Right lobe of liver (tissue), 6 donors: ENCODE results near the gene XPR1. TPM values are rescaled to one million over a fixed set of nuclear protein-coding genes. Genes with fewer than 3 reads are reported as not detected.

Source experiments
- ATAC-seq, 4 donors: fragments of 200-7000 bp; cut with Tn5 transposase; one replicate each; pipeline ENCODE4 v1.9.1; 2020; ENCODE audit warnings: mild to moderate bottlenecking in 4 of 4, moderate library complexity in 4 of 4
- DNase-seq, 3 donors: peaks; one replicate each; pipeline ENCODE4 v3.0.0-alpha.2; 2020
- H3K27ac ChIP-seq, 3 donors: fragments of 200-600 bp; one replicate each; pipeline ENCODE4 v1.8.0; 2022
- H3K27me3 ChIP-seq, 2 donors: fragments of 200-600 bp; one replicate each; pipeline ENCODE4 v1.8.0; 2022
- H3K36me3 ChIP-seq, 4 donors: fragments of 200-600 bp; sonication (generic) in 1 of 4; one replicate each; pipeline versions ENCODE4 v1.5.1 to v1.8.0; 2017 to 2022; ENCODE audit warnings: control low read depth in 1 of 4
- H3K4me1 ChIP-seq, 4 donors: fragments of 200-600 bp; sonication (generic) in 1 of 4; one replicate each; pipeline versions ENCODE4 v1.5.1 to v1.8.0; 2017 to 2022; ENCODE audit warnings: control low read depth in 1 of 4
- H3K4me3 ChIP-seq, 3 donors: fragments of 200-600 bp; one replicate each; pipeline ENCODE4 v1.8.0; 2022
- H3K9me3 ChIP-seq, 4 donors: fragments of 200-600 bp; sonication (generic) in 1 of 4; one replicate each; pipeline versions ENCODE4 v1.5.1 to v1.8.0; 2017 to 2022; ENCODE audit warnings: control low read depth in 1 of 4
- POLR2A ChIP-seq: fragments of 450-650 bp; IDR thresholded peaks from one replicate; pipeline ENCODE4 v1.6.1; 2017; ENCODE audit warnings: antibody characterized with exemption, mild to moderate bottlenecking
- WGBS: methylation state at CpG from one replicate; pipeline ENCODE4 v1.1.6; 2018; ENCODE audit warnings: low coverage, low lambda C conversion rate; ENCODE audit not compliant: insufficient coverage; ENCODE audit errors: missing lambda C conversion rate; 5-methylcytosine and 5-hydroxymethylcytosine counted together
- intact Hi-C, 2 donors: fragments of 100-400 bp; cut with DNase I; formaldehyde crosslinking; loops; one replicate each; pipeline versions ENCODE4 v1.11.2 to v1.14.1; 2022
- total RNA-seq, 6 experiments: library from RNA; depleted of rRNA in 2 of 6; stranded (reverse); fragments of >200 nt in 2 of 6; fragmentation: NEBNext Ultra II Directional in 3 of 6; extraction: Animal tissue kit (Norgen Biotek cat#: 25700) in 3 of 6; gene quantifications; one replicate each; pipeline versions ENCODE4 v1.1.0 to v1.2.4, GENCODE V29; 2016 to 2023
- TF ChIP-seq, protein P1 (sequence below), 4 donors: fragments of 200-600 bp in 3 of 4; fragments of 450-650 bp in 1 of 4; IDR thresholded peaks; one replicate each; pipeline versions ENCODE4 v1.5.1 to v1.8.0; 2016 to 2022; ENCODE audit warnings: antibody characterized with exemption in 4 of 4, mild to moderate bottlenecking in 2 of 4
- donor health status: DM: no; HTN: yes; CAD: no.
- donor health status: DM: no; HTN: no; CAD: no.
- donor health status: DM: no; HTN: no; CAD: no.
- donor health status: DM: no; HTN: yes; CAD: no.
- donor health status: DM: no; HTN: yes; CAD: no.

Gene XPR1
- total RNA-seq, 6 experiments from 2014 or later = 5.9 to 10.0 (median 9.0) TPM

DNA sequence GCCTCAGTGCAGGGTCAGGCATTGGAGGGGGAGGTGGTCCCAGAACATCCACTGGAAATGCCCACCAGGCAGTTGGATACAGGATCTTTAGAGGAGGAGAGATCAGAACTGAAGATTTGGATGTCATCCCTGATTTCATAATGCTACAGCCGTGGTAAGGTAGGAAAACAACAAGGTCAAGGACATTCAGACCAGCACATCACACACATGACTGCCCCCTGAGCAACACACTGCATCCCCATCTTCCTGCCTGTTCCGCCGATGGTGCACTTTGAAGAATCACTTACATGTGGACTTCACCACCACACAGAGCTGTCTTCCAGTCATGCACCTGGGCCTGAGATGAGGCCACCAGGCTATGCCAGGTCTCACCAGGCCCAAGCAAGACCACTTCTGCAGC is 297.6 kb downstream of the XPR1 start:
- no peak overlapping the region for H3K27ac ChIP-seq
- H3K36me3 ChIP-seq = no peaks in the 10 kb centered on the region
- TF ChIP-seq, protein P1, sequence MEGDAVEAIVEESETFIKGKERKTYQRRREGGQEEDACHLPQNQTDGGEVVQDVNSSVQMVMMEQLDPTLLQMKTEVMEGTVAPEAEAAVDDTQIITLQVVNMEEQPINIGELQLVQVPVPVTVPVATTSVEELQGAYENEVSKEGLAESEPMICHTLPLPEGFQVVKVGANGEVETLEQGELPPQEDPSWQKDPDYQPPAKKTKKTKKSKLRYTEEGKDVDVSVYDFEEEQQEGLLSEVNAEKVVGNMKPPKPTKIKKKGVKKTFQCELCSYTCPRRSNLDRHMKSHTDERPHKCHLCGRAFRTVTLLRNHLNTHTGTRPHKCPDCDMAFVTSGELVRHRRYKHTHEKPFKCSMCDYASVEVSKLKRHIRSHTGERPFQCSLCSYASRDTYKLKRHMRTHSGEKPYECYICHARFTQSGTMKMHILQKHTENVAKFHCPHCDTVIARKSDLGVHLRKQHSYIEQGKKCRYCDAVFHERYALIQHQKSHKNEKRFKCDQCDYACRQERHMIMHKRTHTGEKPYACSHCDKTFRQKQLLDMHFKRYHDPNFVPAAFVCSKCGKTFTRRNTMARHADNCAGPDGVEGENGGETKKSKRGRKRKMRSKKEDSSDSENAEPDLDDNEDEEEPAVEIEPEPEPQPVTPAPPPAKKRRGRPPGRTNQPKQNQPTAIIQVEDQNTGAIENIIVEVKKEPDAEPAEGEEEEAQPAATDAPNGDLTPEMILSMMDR (IDR thresholded peaks at IDR 0.05) = no peak
- TF ChIP-seq POLR2A = no peak
- ATAC-seq (no peak), DNase-seq (no peak)
- no CpG with 5 or more reads among the region's 3 CpGs for WGBS
- no peaks in the 10 kb centered on the region for H3K27me3 ChIP-seq
- H3K9me3 ChIP-seq = no peaks in the 10 kb centered on the region
- H3K4me3 ChIP-seq = no peak overlapping the region
- intact Hi-C loops = no loop called here
- H3K4me1 ChIP-seq = no peaks in the 10 kb centered on the region

DNA sequence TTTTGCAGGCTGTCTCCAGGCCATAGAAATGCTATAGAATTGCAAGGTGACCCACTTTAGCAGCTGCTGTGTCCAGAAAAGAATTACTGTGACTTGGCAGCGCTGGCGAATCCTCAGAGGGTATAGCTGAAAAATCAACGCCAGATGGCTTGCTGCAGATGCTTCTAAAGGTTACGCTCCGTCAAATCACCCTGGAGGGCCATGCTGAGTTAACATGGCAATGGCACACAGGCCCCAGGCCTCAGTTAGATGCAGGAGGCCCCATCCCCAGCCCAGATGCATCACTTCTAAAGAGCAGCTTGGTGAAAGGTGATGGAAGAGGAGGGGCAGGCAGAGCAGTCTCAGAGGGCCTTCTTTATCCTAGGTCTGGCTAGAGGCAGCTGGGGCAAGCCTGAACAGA is 298.9 kb downstream of the XPR1 start:
- WGBS = 84% methylated on average over 3 of the region's 5 CpGs

GRCh38 chr1:180931529-180931928 is 299.7 kb downstream of the XPR1 start:
- Histone ChIP-seq H3K9me3 (no peaks in the 10 kb centered on the region), H3K27ac (no peak overlapping the region), H3K36me3 (no peaks in the 10 kb centered on the region), H3K4me1 (no peaks in the 10 kb centered on the region), H3K4me3 (no peak overlapping the region), H3K27me3 (no peaks in the 10 kb centered on the region)
- 56% methylated on average over 2 of the region's 4 CpGs for WGBS
- ATAC-seq (no peak), DNase-seq (no peak)
- intact Hi-C loops = no loop called here
- TF ChIP-seq POLR2A = no peak
- TF ChIP-seq, protein P1 (IDR thresholded peaks at IDR 0.05) = no peak

More for the DNA sequence above, 298.9 kb downstream of the XPR1 start:
- Histone ChIP-seq H3K27ac (no peak overlapping the region), H3K36me3 (no peaks in the 10 kb centered on the region), H3K9me3 (no peaks in the 10 kb centered on the region), H3K4me1 (no peaks in the 10 kb centered on the region), H3K4me3 (no peak overlapping the region), H3K27me3 (no peaks in the 10 kb centered on the region)
- no peak for ATAC-seq
- intact Hi-C loops = no loop called here
- DNase-seq = no peak
- TF ChIP-seq, protein P1 (IDR thresholded peaks at IDR 0.05) = no peak
- TF ChIP-seq POLR2A = no peak

DNA sequence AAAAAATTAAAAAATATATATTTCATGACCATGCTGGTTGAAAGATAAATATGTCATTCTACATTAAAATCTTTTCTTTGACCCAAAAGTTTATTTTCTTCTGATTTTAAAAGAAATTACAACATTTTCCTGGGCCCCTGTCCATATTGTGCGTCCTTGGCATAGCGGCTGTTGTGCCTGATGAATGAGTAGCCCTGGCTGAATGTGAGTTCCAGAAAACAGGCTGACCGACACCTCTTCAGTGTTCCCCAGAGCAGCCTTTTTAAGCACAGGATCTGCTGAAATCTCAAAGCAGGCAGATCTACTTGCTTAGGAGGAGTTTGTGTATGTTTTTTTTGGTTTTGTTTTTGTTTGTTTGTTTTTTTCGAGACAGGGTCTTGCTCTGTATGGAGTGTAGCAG is 300.6 kb downstream of the XPR1 start:
- WGBS = 76% methylated on average over 3 of the region's 4 CpGs
- DNase-seq = no peak
- H3K9me3 ChIP-seq = no peaks in the 10 kb centered on the region
- ATAC-seq = no peak
- H3K4me3 ChIP-seq = no peak overlapping the region
- intact Hi-C loops = no loop called here
- no peaks in the 10 kb centered on the region for H3K4me1 ChIP-seq
- H3K27me3 ChIP-seq = no peaks in the 10 kb centered on the region
- no peaks in the 10 kb centered on the region for H3K36me3 ChIP-seq
- TF ChIP-seq POLR2A = no peak
- TF ChIP-seq, protein P1 (IDR thresholded peaks at IDR 0.05) = no peak
- no peak overlapping the region for H3K27ac ChIP-seq

GRCh38 chr1:180933141-180933540 is 301.3 kb downstream of the XPR1 start:
- ATAC-seq (no peak), DNase-seq (no peak)
- no peaks in the 10 kb centered on the region for H3K4me1 ChIP-seq
- H3K4me3 ChIP-seq = no peak overlapping the region
- no peak overlapping the region for H3K27ac ChIP-seq
- no peaks in the 10 kb centered on the region for H3K9me3 ChIP-seq
- intact Hi-C loops = no loop called here
- H3K27me3 ChIP-seq = no peaks in the 10 kb centered on the region
- no peak for TF ChIP-seq POLR2A
- TF ChIP-seq, protein P1 (IDR thresholded peaks at IDR 0.05) = no peak
- H3K36me3 ChIP-seq = no peaks in the 10 kb centered on the region
